ENCODE measurements around the gene RNF223. TPM values are rescaled to one million over a fixed set of nuclear protein-coding genes. Genes with fewer than 3 reads are reported as not detected.

RNF223 gene
- total RNA-seq, 1 experiment from 2014 or later, result not detected

DNA sequence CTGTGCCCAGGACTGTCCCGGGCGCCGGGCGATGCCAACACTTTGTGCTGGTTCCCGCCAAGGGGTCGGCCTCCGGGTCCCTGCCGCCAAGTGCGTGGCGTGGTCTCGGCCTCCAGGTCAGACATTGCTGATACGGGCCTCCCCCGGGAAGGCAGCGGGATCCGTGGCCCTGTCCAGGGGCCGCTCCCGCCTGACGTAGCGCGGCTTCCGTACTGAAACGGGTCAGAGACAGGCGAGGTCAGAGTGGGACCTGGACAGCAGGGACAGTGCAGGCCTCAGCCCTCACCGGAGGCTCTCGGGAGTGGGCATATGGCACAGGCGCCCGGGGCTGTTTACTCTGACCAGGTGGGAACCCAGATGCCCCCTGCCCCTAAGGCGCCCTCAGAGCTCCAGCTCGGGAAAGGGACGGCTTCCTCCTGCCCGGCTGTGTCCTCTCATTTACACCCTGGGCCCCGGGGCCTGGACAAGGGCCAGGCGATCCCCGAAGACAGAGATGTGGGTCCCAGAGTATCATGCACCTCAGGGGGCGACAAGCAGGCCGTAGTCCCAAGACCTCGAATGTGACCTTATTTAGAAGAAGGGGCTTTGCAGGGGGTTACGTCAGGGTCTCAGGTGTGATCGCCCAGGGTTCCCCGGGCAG lies 8.8 kb upstream of the RNF223 start:
- no peak overlapping the region for H3K14ac ChIP-seq (ENCODE audit: insufficient read depth, low read length)
- Mint-ChIP-seq H3K4me1 (no peaks in the 10 kb centered on the region), H3K36me3 (ENCODE audit: insufficient read depth in 1 of 3, low read depth in 3 of 3) (peaks cover 0 to 12% (median 0%) of the 10 kb centered on the region in 3 experiments; a peak in 5 of 7 replicates), H3K27me3 (ENCODE audit: low read depth) (peaks cover 5% of the 10 kb centered on the region; the same call in 1 of the 2 replicates), H3K27ac (peak overlapping the region in 2 of 3 experiments; percentile 68 to 85; a peak in 3 of 7 replicates), H3K4me3 (no peak overlapping the region), H3K9me3 (no peaks in the 10 kb centered on the region)
- no peak overlapping the region for H3K56ac ChIP-seq (ENCODE audit: insufficient read length, low read depth, low read length)
- DNase-seq, result no peak
- no peak overlapping the region for H2BK5ac ChIP-seq (ENCODE audit: insufficient read length, low read length)
- no peak overlapping the region for H3T11ph ChIP-seq (ENCODE audit: low read length)
- no peak overlapping the region for H2AFZ ChIP-seq (ENCODE audit: low read length)
- no peak overlapping the region for H4K5ac ChIP-seq (ENCODE audit: insufficient read length, low read depth, low read length)
- peaks cover 6% of the 10 kb centered on the region for H3K23me2 ChIP-seq (ENCODE audit: insufficient read length, low read depth, low read length, poor library complexity, severe bottlenecking)
- no peaks in the 10 kb centered on the region for H3K27me3 ChIP-seq (ENCODE audit: insufficient read depth, low read length)
- no peak overlapping the region for H3K4me2 ChIP-seq (ENCODE audit: insufficient read depth, insufficient read length, low read length)
- H3K27ac ChIP-seq (ENCODE audit: insufficient read length, low read depth, low read length), result no peak overlapping the region
- H4K8ac ChIP-seq (replicated peaks; ENCODE audit: insufficient read length, low read depth, low read length), result no peak overlapping the region
- no peak overlapping the region for H3K23ac ChIP-seq (ENCODE audit: insufficient read length, low read depth, low read length)
- TF ChIP-seq, protein P1, sequence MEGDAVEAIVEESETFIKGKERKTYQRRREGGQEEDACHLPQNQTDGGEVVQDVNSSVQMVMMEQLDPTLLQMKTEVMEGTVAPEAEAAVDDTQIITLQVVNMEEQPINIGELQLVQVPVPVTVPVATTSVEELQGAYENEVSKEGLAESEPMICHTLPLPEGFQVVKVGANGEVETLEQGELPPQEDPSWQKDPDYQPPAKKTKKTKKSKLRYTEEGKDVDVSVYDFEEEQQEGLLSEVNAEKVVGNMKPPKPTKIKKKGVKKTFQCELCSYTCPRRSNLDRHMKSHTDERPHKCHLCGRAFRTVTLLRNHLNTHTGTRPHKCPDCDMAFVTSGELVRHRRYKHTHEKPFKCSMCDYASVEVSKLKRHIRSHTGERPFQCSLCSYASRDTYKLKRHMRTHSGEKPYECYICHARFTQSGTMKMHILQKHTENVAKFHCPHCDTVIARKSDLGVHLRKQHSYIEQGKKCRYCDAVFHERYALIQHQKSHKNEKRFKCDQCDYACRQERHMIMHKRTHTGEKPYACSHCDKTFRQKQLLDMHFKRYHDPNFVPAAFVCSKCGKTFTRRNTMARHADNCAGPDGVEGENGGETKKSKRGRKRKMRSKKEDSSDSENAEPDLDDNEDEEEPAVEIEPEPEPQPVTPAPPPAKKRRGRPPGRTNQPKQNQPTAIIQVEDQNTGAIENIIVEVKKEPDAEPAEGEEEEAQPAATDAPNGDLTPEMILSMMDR (conservative IDR thresholded peaks at IDR 0.05), result no peak
- H4K91ac ChIP-seq (ENCODE audit: insufficient read length, low read depth, low read length), result no peak overlapping the region
- no peak overlapping the region for H2BK12ac ChIP-seq (ENCODE audit: insufficient read length, low read depth, low read length)
- no peaks in the 10 kb centered on the region for H3K9me3 ChIP-seq (ENCODE audit: control insufficient read depth, low read depth, low read length)
- H3K9ac ChIP-seq (ENCODE audit: extremely low read depth, insufficient read length, low read length), result no peak overlapping the region
- no peaks in the 10 kb centered on the region for H3K79me2 ChIP-seq (ENCODE audit: insufficient read depth, low read length)
- H2BK120ac ChIP-seq (ENCODE audit: low read depth, low read length, poor library complexity, severe bottlenecking), result no peak overlapping the region
- H3K4ac ChIP-seq (ENCODE audit: low read depth, low read length), result no peak overlapping the region
- H2AK5ac ChIP-seq (ENCODE audit: insufficient read length, low read length), result no peak overlapping the region
- H2BK20ac ChIP-seq (ENCODE audit: low read depth, low read length, poor library complexity, severe bottlenecking), result no peak overlapping the region
- no peak overlapping the region for H3K18ac ChIP-seq (ENCODE audit: insufficient read length, low read depth, low read length)
- H3K4me1 ChIP-seq (ENCODE audit: insufficient read depth, low read length), result no peaks in the 10 kb centered on the region; the same call in 1 of the 2 replicates
- H2BK15ac ChIP-seq (ENCODE audit: low read depth, low read length), result no peak overlapping the region
- no peaks in the 10 kb centered on the region for H3K79me1 ChIP-seq (ENCODE audit: insufficient read depth, low read depth, low read length, poor library complexity, severe bottlenecking)
- WGBS (ENCODE audit: extremely low coverage, insufficient read length, low lambda C conversion rate), result no CpG with 5 or more reads among the region's 40 CpGs
- no peaks in the 10 kb centered on the region for H4K20me1 ChIP-seq (ENCODE audit: control insufficient read depth, insufficient read depth, insufficient read length)
